MCF 10A (cell line): ENCODE results near the gene GARS1. TPM values are rescaled to one million over a fixed set of nuclear protein-coding genes. Genes with fewer than 3 reads are reported as not detected.

Source experiments
- BruUV-seq: library from RNA; stranded (reverse); fragments of 400-500 nt; replicated peaks from 2 replicates; lab custom pipeline; 2021; lab: Mats Ljungman, UMichigan
- CTCF ChIA-PET: fragments of 300-600 bp; sonication (Branson Sonifier 250); formaldehyde crosslinking; extraction: SDS; loops from one replicate; lab custom pipeline; 2021; ENCODE audit warnings: antibody characterized with exemption, inconsistent platforms; lab: Yijun Ruan, JAX
- POLR2A ChIA-PET: fragments of 300-600, 350-650 bp; sonication (Branson Sonifier 250); formaldehyde crosslinking; extraction: SDS; loops from one replicate; lab custom pipeline; 2020; ENCODE audit warnings: antibody characterized with exemption, inconsistent platforms; lab: Yijun Ruan, JAX
- DNase-seq: peaks from one replicate; pipeline ENCODE4 v3.0.0-alpha.2; 2018; ENCODE audit not compliant: unreplicated experiment
- H3K27ac Mint-ChIP-seq: one replicate; pipeline ENCODE4 v1.8.0; 2022; ENCODE audit warnings: mild to moderate bottlenecking, low read depth, mixed read lengths; ENCODE audit not compliant: unreplicated experiment
- H3K27me3 Mint-ChIP-seq: one replicate; pipeline ENCODE4 v1.8.0; 2022; ENCODE audit warnings: mixed read lengths; ENCODE audit not compliant: insufficient read depth, unreplicated experiment
- H3K36me3 Mint-ChIP-seq: one replicate; pipeline ENCODE4 v1.8.0; 2022; ENCODE audit warnings: mild to moderate bottlenecking, moderate library complexity, mixed read lengths; ENCODE audit not compliant: insufficient read depth, unreplicated experiment
- H3K4me1 Mint-ChIP-seq: one replicate; pipeline ENCODE4 v1.8.0; 2022; ENCODE audit warnings: mixed read lengths; ENCODE audit not compliant: insufficient read depth, unreplicated experiment
- H3K4me3 Mint-ChIP-seq: one replicate; pipeline ENCODE4 v1.8.0; 2022; ENCODE audit warnings: mild to moderate bottlenecking, moderate library complexity, mixed read lengths; ENCODE audit not compliant: unreplicated experiment
- H3K9me3 Mint-ChIP-seq: one replicate; pipeline ENCODE4 v1.8.0; 2022; ENCODE audit warnings: mixed read lengths; ENCODE audit not compliant: unreplicated experiment
- intact Hi-C: fragments of 100-400 bp; cut with micrococcal nuclease; formaldehyde crosslinking; loops from 2 replicates; pipeline ENCODE4 v1.14.1; 2022
- total RNA-seq: library from RNA; stranded (reverse); gene quantifications from 2 replicates; pipeline ENCODE4 v1.2.3, GENCODE V29; 2022
- TF ChIP-seq, protein P1 (sequence below): fragments of 200-600 bp; IDR thresholded peaks from one replicate; pipeline ENCODE4 v1.8.0; 2022; ENCODE audit warnings: antibody characterized with exemption, mild to moderate bottlenecking; ENCODE audit not compliant: unreplicated experiment

Gene GARS1
- total RNA-seq, 1 experiment from 2014 or later: 386 TPM

GRCh38 chr7:30594048-30594539 is 584 bp upstream of the GARS1 start:
- TSS peak; percentile 51 for BruUV-seq
- TF ChIP-seq, protein P1, sequence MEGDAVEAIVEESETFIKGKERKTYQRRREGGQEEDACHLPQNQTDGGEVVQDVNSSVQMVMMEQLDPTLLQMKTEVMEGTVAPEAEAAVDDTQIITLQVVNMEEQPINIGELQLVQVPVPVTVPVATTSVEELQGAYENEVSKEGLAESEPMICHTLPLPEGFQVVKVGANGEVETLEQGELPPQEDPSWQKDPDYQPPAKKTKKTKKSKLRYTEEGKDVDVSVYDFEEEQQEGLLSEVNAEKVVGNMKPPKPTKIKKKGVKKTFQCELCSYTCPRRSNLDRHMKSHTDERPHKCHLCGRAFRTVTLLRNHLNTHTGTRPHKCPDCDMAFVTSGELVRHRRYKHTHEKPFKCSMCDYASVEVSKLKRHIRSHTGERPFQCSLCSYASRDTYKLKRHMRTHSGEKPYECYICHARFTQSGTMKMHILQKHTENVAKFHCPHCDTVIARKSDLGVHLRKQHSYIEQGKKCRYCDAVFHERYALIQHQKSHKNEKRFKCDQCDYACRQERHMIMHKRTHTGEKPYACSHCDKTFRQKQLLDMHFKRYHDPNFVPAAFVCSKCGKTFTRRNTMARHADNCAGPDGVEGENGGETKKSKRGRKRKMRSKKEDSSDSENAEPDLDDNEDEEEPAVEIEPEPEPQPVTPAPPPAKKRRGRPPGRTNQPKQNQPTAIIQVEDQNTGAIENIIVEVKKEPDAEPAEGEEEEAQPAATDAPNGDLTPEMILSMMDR: no peak
- Mint-ChIP-seq H3K36me3 (peaks cover 23% of the 10 kb centered on the region), H3K27ac (peak overlapping the region; percentile 99), H3K27me3 (no peaks in the 10 kb centered on the region), H3K4me3 (peak overlapping the region; percentile 99), H3K9me3 (no peaks in the 10 kb centered on the region), H3K4me1 (peaks cover 11% of the 10 kb centered on the region)
- intact Hi-C loops: no loop called here
- ChIA-PET POLR2A (interaction anchor here (0.6 to 2.3 kb wide), 24 partner anchors 11 to 1307 kb away, joined by 3 to 24 read pairs (median 4); partner anchors contain the start of genes GGCT and NOD1), CTCF (interaction anchor here (0.7 to 1.0 kb wide), 4 partner anchors 14 to 31 kb away, joined by 3 read pairs; no protein-coding TSS in a partner anchor)
- DNase-seq: no peak

DNA sequence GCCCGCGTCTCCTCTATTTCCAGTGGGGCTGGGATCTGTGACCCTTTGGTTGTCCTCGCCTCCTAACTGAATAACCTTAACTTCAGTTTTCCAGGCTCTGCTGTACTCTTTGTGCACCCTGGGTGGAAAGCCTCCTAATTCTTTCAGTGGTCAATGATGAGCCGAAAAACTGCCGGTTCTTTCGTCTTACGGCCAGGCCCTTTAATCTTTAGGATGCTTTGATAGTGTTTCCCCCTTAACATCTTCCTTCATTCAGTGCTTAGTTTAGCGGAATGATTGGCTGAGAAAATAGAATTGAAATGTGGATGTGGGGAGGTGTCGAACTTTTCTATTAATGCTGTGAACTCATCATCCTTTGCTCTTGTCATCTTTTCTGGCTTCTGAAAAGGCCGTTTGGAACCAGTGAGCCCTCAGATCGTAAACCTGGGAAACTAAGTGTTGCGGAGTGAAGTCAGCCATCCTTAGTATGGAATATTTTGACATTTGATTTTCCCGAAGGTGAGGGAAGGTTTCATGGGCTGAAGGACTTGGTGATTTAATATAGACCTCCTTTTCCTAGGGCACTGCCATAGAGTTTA is 847 bp downstream of the GARS1 start:
- ChIA-PET CTCF (interaction anchor here (1.0 kb wide), 1 partner anchor 31 kb away, joined by 3 read pairs; no protein-coding TSS in a partner anchor), POLR2A (interaction anchor here (0.9 to 2.0 kb wide), 7 partner anchors 10 to 1899 kb away, joined by 3 to 10 read pairs (median 7); no protein-coding TSS in a partner anchor)
- peak; percentile 21 for DNase-seq
- Mint-ChIP-seq H3K27me3 (no peaks in the 10 kb centered on the region), H3K36me3 (peaks cover 38% of the 10 kb centered on the region), H3K27ac (peak overlapping the region; percentile 99), H3K4me3 (peak overlapping the region; percentile 99), H3K9me3 (no peaks in the 10 kb centered on the region), H3K4me1 (peaks cover 13% of the 10 kb centered on the region)
- TF ChIP-seq, protein P1: no peak
- intact Hi-C loops: no loop called here
- BruUV-seq: TSS peak; percentile 41

- peaks cover 44% of the 10 kb centered on the region for H3K36me3 Mint-ChIP-seq
- peak; percentile 60 for DNase-seq
- H3K9me3 Mint-ChIP-seq: no peaks in the 10 kb centered on the region
- H3K4me3 Mint-ChIP-seq: peak overlapping the region; percentile 99
- H3K27me3 Mint-ChIP-seq: no peaks in the 10 kb centered on the region
- intact Hi-C loops: no loop called here
- no TSS peak for BruUV-seq
- H3K4me1 Mint-ChIP-seq: peaks cover 13% of the 10 kb centered on the region
- peak overlapping the region; percentile 99 for H3K27ac Mint-ChIP-seq
- POLR2A ChIA-PET: interaction anchor here (0.6 to 2.0 kb wide), 9 partner anchors 9 to 1898 kb away, joined by 3 to 10 read pairs (median 4); no protein-coding TSS in a partner anchor
- CTCF ChIA-PET: interaction anchor here (0.6 to 1.0 kb wide), 3 partner anchors 31 to 177 kb away, joined by 3 to 4 read pairs (median 3); no protein-coding TSS in a partner anchor
- TF ChIP-seq, protein P1: no peak
Measured at GRCh38 chr7:30596014-30596641, 1.4 kb downstream of the GARS1 start.

- DNase-seq: no peak
- ChIA-PET CTCF (interaction anchor here (0.6 to 1.0 kb wide), 5 partner anchors 27 to 177 kb away, joined by 3 to 5 read pairs (median 3); no protein-coding TSS in a partner anchor), POLR2A (interaction anchor here (0.6 to 2.0 kb wide), 7 partner anchors 8 to 291 kb away, joined by 3 to 10 read pairs (median 7); no protein-coding TSS in a partner anchor)
- BruUV-seq: no TSS peak
- H3K27me3 Mint-ChIP-seq: no peaks in the 10 kb centered on the region
- H3K9me3 Mint-ChIP-seq: no peaks in the 10 kb centered on the region
- TF ChIP-seq, protein P1: no peak
- H3K4me1 Mint-ChIP-seq: peaks cover 13% of the 10 kb centered on the region
- peak overlapping the region; percentile 99 for H3K4me3 Mint-ChIP-seq
- H3K27ac Mint-ChIP-seq: peak overlapping the region; percentile 99
- intact Hi-C loops: no loop called here
- H3K36me3 Mint-ChIP-seq: peaks cover 50% of the 10 kb centered on the region
Measured at GRCh38 chr7:30596721-30597120, 2.0 kb downstream of the GARS1 start.
